Posterior cingulate gyrus (tissue), 11 donors: Measurements from ENCODE around the gene MET.

Experiments used
- DNase-seq, 10 donors: peaks; one replicate each; pipeline versions ENCODE4 v3.0.0 to v3.0.0-alpha.2; 2020 to 2021; ENCODE audit warnings: mixed read lengths in 3 of 10
- intact Hi-C: fragments of 100-400 bp; cut with DNase I; formaldehyde crosslinking; loops from one replicate; pipeline ENCODE4 v1.15.1; 2023

The MET gene

GRCh38 chr7:116696707-116697106 is 24.7 kb downstream of the MET start:
- intact Hi-C loops = no loop called here
- no peak for DNase-seq

GRCh38 chr7:116697152-116697551 is 25.2 kb downstream of the MET start:
- intact Hi-C loops = no loop called here
- no peak for DNase-seq

- DNase-seq = no peak
- intact Hi-C loops = no loop called here
These were observed 25.8 kb downstream of the MET start for GRCh38 chr7:116697761-116698160.

GRCh38 chr7:116698396-116698795 is 26.4 kb downstream of the MET start:
- no peak for DNase-seq
- intact Hi-C loops = no loop called here

GRCh38 chr7:116698930-116699721 is 27.1 kb downstream of the MET start:
- no peak for DNase-seq
- intact Hi-C loops = no loop called here

- DNase-seq = no peak
- intact Hi-C loops = no loop called here
These were observed 27.7 kb downstream of the MET start for GRCh38 chr7:116699722-116700120.

- DNase-seq = no peak
- intact Hi-C loops = no loop called here
These were observed 30.2 kb downstream of the MET start for GRCh38 chr7:116702046-116702785.

GRCh38 chr7:116704650-116705228 is 32.7 kb downstream of the MET start:
- intact Hi-C loops = no loop called here
- DNase-seq = no peak

GRCh38 chr7:116705419-116705818 is 33.4 kb downstream of the MET start:
- DNase-seq = no peak
- intact Hi-C loops = no loop called here

GRCh38 chr7:116706668-116707126 is 34.7 kb downstream of the MET start:
- intact Hi-C loops = no loop called here
- DNase-seq = no peak

GRCh38 chr7:116707289-116707688 is 35.3 kb downstream of the MET start:
- intact Hi-C loops = no loop called here

GRCh38 chr7:116708248-116708647 is 36.3 kb downstream of the MET start:
- no peak for DNase-seq
- intact Hi-C loops = no loop called here

More at GRCh38 chr7:116707289-116707688, 35.3 kb downstream of the MET start:
- no peak for DNase-seq

- intact Hi-C loops = no loop called here
- DNase-seq = no peak
These were observed 36.9 kb downstream of the MET start for GRCh38 chr7:116708861-116709260.

- DNase-seq = no peak
- intact Hi-C loops = no loop called here
These were observed 37.3 kb downstream of the MET start for GRCh38 chr7:116709336-116709735.

- DNase-seq = no peak
- intact Hi-C loops = no loop called here
These were observed 38.9 kb downstream of the MET start for GRCh38 chr7:116710764-116711452.

- DNase-seq = no peak
- intact Hi-C loops = no loop called here
These were observed 39.8 kb downstream of the MET start for GRCh38 chr7:116711790-116712189.

- intact Hi-C loops = no loop called here
These were observed 41.5 kb downstream of the MET start for GRCh38 chr7:116713500-116713899.

GRCh38 chr7:116713918-116714317 is 41.9 kb downstream of the MET start:
- intact Hi-C loops = no loop called here
- DNase-seq = no peak

More at GRCh38 chr7:116713500-116713899, 41.5 kb downstream of the MET start:
- no peak for DNase-seq

- no peak for DNase-seq
These were observed 43.1 kb downstream of the MET start for GRCh38 chr7:116715077-116715476.

GRCh38 chr7:116717137-116717536 is 45.1 kb downstream of the MET start:
- intact Hi-C loops = no loop called here

More at GRCh38 chr7:116715077-116715476, 43.1 kb downstream of the MET start:
- intact Hi-C loops = no loop called here

More at GRCh38 chr7:116717137-116717536, 45.1 kb downstream of the MET start:
- no peak for DNase-seq
